ENCODE data around the gene OPN4. TPM values are rescaled to one million over a fixed set of nuclear protein-coding genes. Genes with fewer than 3 reads are reported as not detected.

OPN4 gene, protein sequence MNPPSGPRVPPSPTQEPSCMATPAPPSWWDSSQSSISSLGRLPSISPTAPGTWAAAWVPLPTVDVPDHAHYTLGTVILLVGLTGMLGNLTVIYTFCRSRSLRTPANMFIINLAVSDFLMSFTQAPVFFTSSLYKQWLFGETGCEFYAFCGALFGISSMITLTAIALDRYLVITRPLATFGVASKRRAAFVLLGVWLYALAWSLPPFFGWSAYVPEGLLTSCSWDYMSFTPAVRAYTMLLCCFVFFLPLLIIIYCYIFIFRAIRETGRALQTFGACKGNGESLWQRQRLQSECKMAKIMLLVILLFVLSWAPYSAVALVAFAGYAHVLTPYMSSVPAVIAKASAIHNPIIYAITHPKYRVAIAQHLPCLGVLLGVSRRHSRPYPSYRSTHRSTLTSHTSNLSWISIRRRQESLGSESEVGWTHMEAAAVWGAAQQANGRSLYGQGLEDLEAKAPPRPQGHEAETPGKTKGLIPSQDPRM
- total RNA-seq, result not detected
- polyA plus RNA-seq, result not detected

GRCh38 chr10:86654411-86655172 lies at the start of gene OPN4:
Gene OPN4 (plus strand): TSS chr10:86654547. CDS start chr10:86654784, 237 bp downstream.
- H3K27ac Mint-ChIP-seq, result no peak within 1 kb of the TSS
- Histone ChIP-seq H3K4me1 (ENCODE audit: insufficient read depth, low read length) (no peaks in the 10 kb centered on the region), H3K9me3 (ENCODE audit: control insufficient read depth in 1 of 2, low read length in 2 of 2) (no peaks in the 10 kb centered on the region), H3K4me3 (ENCODE audit: low read length in 2 of 2) (no peak within 1 kb of the TSS), H3K27me3 (ENCODE audit: insufficient read depth, low read length) (no peaks in the 10 kb centered on the region), H3K27ac (ENCODE audit: low read depth, low read length) (no peak within 1 kb of the TSS), H3K36me3 (ENCODE audit: insufficient read depth, low read length) (no peaks in the 10 kb centered on the region)
- ChIA-PET POLR2A (ENCODE audit: partially characterized antibody) (no interaction called here), CTCF (ENCODE audit: partially characterized antibody) (no interaction called here)
- H3K36me3 Mint-ChIP-seq, result no peaks in the 10 kb centered on the region
- no peaks in the 10 kb centered on the region for H3K9me3 Mint-ChIP-seq
- peaks cover 0 to 4% of the 10 kb centered on the region in 2 donors for H3K27me3 Mint-ChIP-seq
- H3K4me1 Mint-ChIP-seq, result no peaks in the 10 kb centered on the region
- no peak for DNase-seq
- intact Hi-C loops (cut with micrococcal nuclease), result no loop called here
- no peak within 1 kb of the TSS for H3K4me3 Mint-ChIP-seq

- Mint-ChIP-seq H3K9me3 (peaks cover 0 to 12% (median 2%) of the 10 kb centered on the region in 8 donors), H3K36me3 (no peaks in the 10 kb centered on the region), H3K4me1 (no peaks in the 10 kb centered on the region), H3K27me3 (peaks cover 3 to 11% of the 10 kb centered on the region in 2 donors), H3K27ac (no peak overlapping the region), H3K4me3 (peak overlapping the region in 1 of 8 donors; percentile 18)
- no peak overlapping the region for H3K27ac ChIP-seq (ENCODE audit: low read depth, low read length)
- no peaks in the 10 kb centered on the region for H3K9me3 ChIP-seq (ENCODE audit: control insufficient read depth in 1 of 2, low read length in 2 of 2)
- H3K27me3 ChIP-seq (ENCODE audit: insufficient read depth, low read length), result no peaks in the 10 kb centered on the region
- H3K4me3 ChIP-seq (ENCODE audit: low read length in 2 of 2), result no peak overlapping the region
- no peaks in the 10 kb centered on the region for H3K4me1 ChIP-seq (ENCODE audit: insufficient read depth, low read length)
- intact Hi-C loops (cut with micrococcal nuclease), result no loop called here
- H3K36me3 ChIP-seq (ENCODE audit: insufficient read depth, low read length), result no peaks in the 10 kb centered on the region
- POLR2A ChIA-PET (ENCODE audit: partially characterized antibody), result no interaction called here
- CTCF ChIA-PET (ENCODE audit: partially characterized antibody), result no interaction called here
- DNase-seq, result no peak
Observed at GRCh38 chr10:86607674-86608073, 46.7 kb upstream of the OPN4 start.

GRCh38 chr10:86609920-86610319 lies 44.4 kb upstream of the OPN4 start:
- H3K27ac ChIP-seq (ENCODE audit: low read depth, low read length), result no peak overlapping the region
- CTCF ChIA-PET (ENCODE audit: partially characterized antibody), result interaction anchor here (1.0 kb wide), 1 partner anchor 20 kb away, joined by 3 read pairs; no protein-coding TSS in a partner anchor
- H3K36me3 ChIP-seq (ENCODE audit: insufficient read depth, low read length), result no peaks in the 10 kb centered on the region
- H3K4me3 Mint-ChIP-seq, result no peak overlapping the region
- H3K27me3 ChIP-seq (ENCODE audit: insufficient read depth, low read length), result no peaks in the 10 kb centered on the region
- H3K27me3 Mint-ChIP-seq, result peaks cover 9 to 11% of the 10 kb centered on the region in 2 donors
- no peaks in the 10 kb centered on the region for H3K4me1 ChIP-seq (ENCODE audit: insufficient read depth, low read length)
- intact Hi-C loops (cut with micrococcal nuclease), result no loop called here
- no peak for DNase-seq
- H3K9me3 Mint-ChIP-seq, result peaks cover 0 to 12% (median 2%) of the 10 kb centered on the region in 8 donors
- no peaks in the 10 kb centered on the region for H3K4me1 Mint-ChIP-seq
- POLR2A ChIA-PET (ENCODE audit: partially characterized antibody), result no interaction called here
- no peaks in the 10 kb centered on the region for H3K9me3 ChIP-seq (ENCODE audit: control insufficient read depth in 1 of 2, low read length in 2 of 2)
- no peak overlapping the region for H3K27ac Mint-ChIP-seq
- no peak overlapping the region for H3K4me3 ChIP-seq (ENCODE audit: low read length in 2 of 2)
- H3K36me3 Mint-ChIP-seq, result no peaks in the 10 kb centered on the region

GRCh38 chr10:86611386-86611785 lies 43.0 kb upstream of the OPN4 start:
- DNase-seq, result no peak
- Histone ChIP-seq H3K4me3 (ENCODE audit: low read length in 2 of 2) (no peak overlapping the region), H3K27ac (ENCODE audit: low read depth, low read length) (no peak overlapping the region), H3K9me3 (ENCODE audit: control insufficient read depth in 1 of 2, low read length in 2 of 2) (no peaks in the 10 kb centered on the region), H3K36me3 (ENCODE audit: insufficient read depth, low read length) (no peaks in the 10 kb centered on the region), H3K4me1 (ENCODE audit: insufficient read depth, low read length) (no peaks in the 10 kb centered on the region), H3K27me3 (ENCODE audit: insufficient read depth, low read length) (no peaks in the 10 kb centered on the region)
- Mint-ChIP-seq H3K27ac (no peak overlapping the region), H3K4me1 (no peaks in the 10 kb centered on the region), H3K36me3 (no peaks in the 10 kb centered on the region), H3K9me3 (peaks cover 0 to 13% (median 2%) of the 10 kb centered on the region in 8 donors), H3K27me3 (peaks cover 9 to 13% of the 10 kb centered on the region in 2 donors), H3K4me3 (no peak overlapping the region)
- CTCF ChIA-PET (ENCODE audit: partially characterized antibody), result no interaction called here
- POLR2A ChIA-PET (ENCODE audit: partially characterized antibody), result no interaction called here
- intact Hi-C loops (cut with micrococcal nuclease), result no loop called here

DNA sequence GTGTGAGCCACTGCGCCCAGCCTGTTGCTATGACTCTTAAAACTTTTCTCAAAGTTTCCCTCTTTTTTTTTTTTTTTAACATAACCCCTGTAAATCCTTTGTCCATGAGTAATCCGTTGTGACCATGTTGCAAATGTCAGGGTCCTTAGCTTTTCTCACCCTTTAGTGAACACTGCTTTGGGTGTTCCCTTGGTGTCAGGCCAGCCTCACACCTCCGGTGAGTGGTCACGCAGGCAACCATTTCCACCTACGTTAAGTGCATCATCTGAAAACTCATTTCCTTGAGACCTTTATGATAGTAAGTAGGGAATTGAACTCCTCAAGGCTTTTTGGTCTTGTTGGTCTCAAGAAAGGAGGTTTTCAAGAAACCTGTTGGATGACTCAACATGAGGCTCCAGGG lies 41.3 kb upstream of the OPN4 start:
- H3K27ac Mint-ChIP-seq, result no peak overlapping the region
- CTCF ChIA-PET (ENCODE audit: partially characterized antibody), result no interaction called here
- peaks cover 9 to 10% of the 10 kb centered on the region in 2 donors for H3K27me3 Mint-ChIP-seq

GRCh38 chr10:86613905-86614304 lies 40.4 kb upstream of the OPN4 start:
- H3K27me3 Mint-ChIP-seq, result peaks cover 7 to 9% of the 10 kb centered on the region in 2 donors
- ChIA-PET POLR2A (ENCODE audit: partially characterized antibody) (no interaction called here), CTCF (ENCODE audit: partially characterized antibody) (no interaction called here)
- Histone ChIP-seq H3K4me1 (ENCODE audit: insufficient read depth, low read length) (no peaks in the 10 kb centered on the region), H3K9me3 (ENCODE audit: control insufficient read depth in 1 of 2, low read length in 2 of 2) (no peaks in the 10 kb centered on the region), H3K36me3 (ENCODE audit: insufficient read depth, low read length) (no peaks in the 10 kb centered on the region), H3K27ac (ENCODE audit: low read depth, low read length) (no peak overlapping the region), H3K4me3 (ENCODE audit: low read length in 2 of 2) (no peak overlapping the region), H3K27me3 (ENCODE audit: insufficient read depth, low read length) (no peaks in the 10 kb centered on the region)
- no peaks in the 10 kb centered on the region for H3K4me1 Mint-ChIP-seq
- no peak overlapping the region for H3K27ac Mint-ChIP-seq
- DNase-seq, result no peak
- H3K9me3 Mint-ChIP-seq, result peaks cover 0 to 6% (median under 1%) of the 10 kb centered on the region in 8 donors
- H3K36me3 Mint-ChIP-seq, result no peaks in the 10 kb centered on the region
- intact Hi-C loops (cut with micrococcal nuclease), result no loop called here
- no peak overlapping the region for H3K4me3 Mint-ChIP-seq

More for the DNA sequence above, 41.3 kb upstream of the OPN4 start:
- H3K36me3 Mint-ChIP-seq, result no peaks in the 10 kb centered on the region
- no peak for DNase-seq
- Histone ChIP-seq H3K4me3 (ENCODE audit: low read length in 2 of 2) (no peak overlapping the region), H3K27ac (ENCODE audit: low read depth, low read length) (no peak overlapping the region), H3K27me3 (ENCODE audit: insufficient read depth, low read length) (no peaks in the 10 kb centered on the region), H3K4me1 (ENCODE audit: insufficient read depth, low read length) (no peaks in the 10 kb centered on the region), H3K36me3 (ENCODE audit: insufficient read depth, low read length) (no peaks in the 10 kb centered on the region), H3K9me3 (ENCODE audit: control insufficient read depth in 1 of 2, low read length in 2 of 2) (no peaks in the 10 kb centered on the region)
- intact Hi-C loops (cut with micrococcal nuclease), result no loop called here
- H3K4me3 Mint-ChIP-seq, result no peak overlapping the region
- H3K4me1 Mint-ChIP-seq, result no peaks in the 10 kb centered on the region
- peaks cover 0 to 9% (median under 1%) of the 10 kb centered on the region in 8 donors for H3K9me3 Mint-ChIP-seq
- POLR2A ChIA-PET (ENCODE audit: partially characterized antibody), result no interaction called here

- intact Hi-C loops (cut with micrococcal nuclease), result no loop called here
- no peak overlapping the region for H3K27ac ChIP-seq (ENCODE audit: low read depth, low read length)
Observed at GRCh38 chr10:86614853-86615252, 39.5 kb upstream of the OPN4 start.

More at GRCh38 chr10:86614853-86615252, 39.5 kb upstream of the OPN4 start:
- ChIA-PET CTCF (ENCODE audit: partially characterized antibody) (no interaction called here), POLR2A (ENCODE audit: partially characterized antibody) (no interaction called here)
- Mint-ChIP-seq H3K36me3 (no peaks in the 10 kb centered on the region), H3K27ac (peak overlapping the region in 2 of 7 donors; percentile 3 to 69), H3K27me3 (peaks cover 5 to 7% of the 10 kb centered on the region in 2 donors), H3K4me3 (no peak overlapping the region), H3K4me1 (no peaks in the 10 kb centered on the region), H3K9me3 (peaks cover 0 to 6% (median under 1%) of the 10 kb centered on the region in 8 donors)
- Histone ChIP-seq H3K36me3 (ENCODE audit: insufficient read depth, low read length) (no peaks in the 10 kb centered on the region), H3K4me3 (ENCODE audit: low read length in 2 of 2) (no peak overlapping the region), H3K9me3 (ENCODE audit: control insufficient read depth in 1 of 2, low read length in 2 of 2) (no peaks in the 10 kb centered on the region), H3K27me3 (ENCODE audit: insufficient read depth, low read length) (no peaks in the 10 kb centered on the region), H3K4me1 (ENCODE audit: insufficient read depth, low read length) (no peaks in the 10 kb centered on the region)
- DNase-seq, result no peak
